DND-41 (cell line): ENCODE measurements around the gene CNTN3.

Experiments used
- ATAC-seq: fragments of 200-7000 bp; cut with Tn5 transposase; 3 replicates; pipeline ENCODE4 v1.9.1; 2021; ENCODE audit warnings: low read depth; ENCODE audit not compliant: insufficient read depth
- DNase-seq: peaks from one replicate; pipeline ENCODE4 v3.0.0-alpha.2; 2020
- H2AFZ ChIP-seq: 2 replicates; pipeline ENCODE4 v1.6.0; 2012; ENCODE audit warnings: low read depth, low read length
- H3K27ac ChIP-seq: 2 replicates; pipeline ENCODE4 v1.5.1; 2012; ENCODE audit warnings: low read length, inconsistent platforms
- H3K27me3 ChIP-seq: fragments of 200-600 bp; sonication (generic); 2 replicates; pipeline ENCODE4 v1.6.0; 2012; ENCODE audit warnings: low read length, mild to moderate bottlenecking, inconsistent platforms; ENCODE audit not compliant: insufficient read depth, poor library complexity
- H3K36me3 ChIP-seq: 2 replicates; pipeline ENCODE4 v1.5.1; 2012; ENCODE audit warnings: low read length, inconsistent platforms; ENCODE audit not compliant: insufficient read depth
- H3K4me1 ChIP-seq: 2 replicates; pipeline ENCODE4 v1.5.1; 2012; ENCODE audit warnings: mild to moderate bottlenecking, low read length; ENCODE audit not compliant: insufficient read depth
- H3K4me2 ChIP-seq: 2 replicates; pipeline ENCODE4 v1.6.0; 2012; ENCODE audit warnings: mild to moderate bottlenecking, moderate library complexity, low read length, inconsistent platforms; ENCODE audit not compliant: insufficient read depth
- H3K4me3 ChIP-seq, 2 experiments: fragments of 200-600 bp in 1 of 2; shearing (Covaris generic) in 1 of 2; 2 replicates each; pipeline ENCODE4 v1.5.1; 2012 to 2016; ENCODE audit warnings: inconsistent platforms in 2 of 2, low read length in 2 of 2, mild to moderate bottlenecking in 2 of 2, low read depth in 1 of 2, moderate library complexity in 1 of 2
- H3K79me2 ChIP-seq: 2 replicates; pipeline ENCODE4 v1.6.0; 2012; ENCODE audit warnings: low read length, inconsistent platforms; ENCODE audit not compliant: insufficient read depth
- H3K9ac ChIP-seq: 2 replicates; pipeline ENCODE4 v1.6.0; 2012; ENCODE audit warnings: low read depth, mild to moderate bottlenecking, inconsistent platforms, low read length, moderate library complexity
- H3K9me3 ChIP-seq: 2 replicates; pipeline ENCODE4 v1.5.1; 2012; ENCODE audit warnings: low read length, moderate library complexity, mild to moderate bottlenecking, inconsistent platforms; ENCODE audit not compliant: insufficient read depth, severe bottlenecking
- H4K20me1 ChIP-seq: 2 replicates; pipeline ENCODE4 v1.6.0; 2012; ENCODE audit warnings: low read length; ENCODE audit not compliant: insufficient read depth
- EZH2 ChIP-seq: IDR thresholded peaks from 3 replicates; pipeline ENCODE4 v1.6.1; 2012; ENCODE audit warnings: borderline replicate concordance, low read depth, mild to moderate bottlenecking, moderate library complexity, low read length, inconsistent platforms; ENCODE audit not compliant: severe bottlenecking
- TF ChIP-seq, protein P1 (sequence below): IDR thresholded peaks from 2 replicates; pipeline ENCODE4 v1.5.1; 2012; ENCODE audit warnings: borderline replicate concordance, low read length, moderate library complexity, mild to moderate bottlenecking; ENCODE audit not compliant: poor library complexity, severe bottlenecking; ENCODE audit errors: extremely low read depth

Gene CNTN3

DNA sequence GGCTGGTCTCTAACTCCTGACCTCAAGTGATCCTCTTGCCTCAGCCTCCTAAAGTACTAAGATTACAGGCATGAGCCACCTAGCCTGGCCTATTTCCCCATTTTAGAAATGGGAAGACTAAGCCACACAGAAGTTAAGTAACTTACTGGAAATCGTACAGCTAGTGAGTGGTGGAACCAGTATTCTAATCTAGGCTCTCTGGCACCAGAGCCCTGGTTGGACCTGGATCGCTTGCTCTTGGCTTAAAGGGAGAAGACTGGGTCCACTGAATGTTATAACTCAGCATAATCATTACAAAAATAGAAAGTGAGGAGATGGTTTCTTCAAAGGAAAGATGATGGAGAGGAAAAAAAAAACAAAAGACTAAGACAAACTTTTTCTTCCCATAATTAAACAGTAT lies 37.4 kb upstream of the CNTN3 start:
- TF ChIP-seq, protein P1, sequence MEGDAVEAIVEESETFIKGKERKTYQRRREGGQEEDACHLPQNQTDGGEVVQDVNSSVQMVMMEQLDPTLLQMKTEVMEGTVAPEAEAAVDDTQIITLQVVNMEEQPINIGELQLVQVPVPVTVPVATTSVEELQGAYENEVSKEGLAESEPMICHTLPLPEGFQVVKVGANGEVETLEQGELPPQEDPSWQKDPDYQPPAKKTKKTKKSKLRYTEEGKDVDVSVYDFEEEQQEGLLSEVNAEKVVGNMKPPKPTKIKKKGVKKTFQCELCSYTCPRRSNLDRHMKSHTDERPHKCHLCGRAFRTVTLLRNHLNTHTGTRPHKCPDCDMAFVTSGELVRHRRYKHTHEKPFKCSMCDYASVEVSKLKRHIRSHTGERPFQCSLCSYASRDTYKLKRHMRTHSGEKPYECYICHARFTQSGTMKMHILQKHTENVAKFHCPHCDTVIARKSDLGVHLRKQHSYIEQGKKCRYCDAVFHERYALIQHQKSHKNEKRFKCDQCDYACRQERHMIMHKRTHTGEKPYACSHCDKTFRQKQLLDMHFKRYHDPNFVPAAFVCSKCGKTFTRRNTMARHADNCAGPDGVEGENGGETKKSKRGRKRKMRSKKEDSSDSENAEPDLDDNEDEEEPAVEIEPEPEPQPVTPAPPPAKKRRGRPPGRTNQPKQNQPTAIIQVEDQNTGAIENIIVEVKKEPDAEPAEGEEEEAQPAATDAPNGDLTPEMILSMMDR = no peak
- TF ChIP-seq EZH2 = no peak
- no peaks in the 10 kb centered on the region for H3K79me2 ChIP-seq
- no peak overlapping the region for H3K4me3 ChIP-seq
- no peaks in the 10 kb centered on the region for H3K27me3 ChIP-seq
- no peaks in the 10 kb centered on the region for H4K20me1 ChIP-seq
- H3K4me1 ChIP-seq = no peaks in the 10 kb centered on the region
- no peak overlapping the region for H2AFZ ChIP-seq
- no peak overlapping the region for H3K9ac ChIP-seq
- no peaks in the 10 kb centered on the region for H3K9me3 ChIP-seq
- ATAC-seq = no peak
- H3K4me2 ChIP-seq = no peak overlapping the region
- no peaks in the 10 kb centered on the region for H3K36me3 ChIP-seq
- no peak for DNase-seq
- no peak overlapping the region for H3K27ac ChIP-seq

DNA sequence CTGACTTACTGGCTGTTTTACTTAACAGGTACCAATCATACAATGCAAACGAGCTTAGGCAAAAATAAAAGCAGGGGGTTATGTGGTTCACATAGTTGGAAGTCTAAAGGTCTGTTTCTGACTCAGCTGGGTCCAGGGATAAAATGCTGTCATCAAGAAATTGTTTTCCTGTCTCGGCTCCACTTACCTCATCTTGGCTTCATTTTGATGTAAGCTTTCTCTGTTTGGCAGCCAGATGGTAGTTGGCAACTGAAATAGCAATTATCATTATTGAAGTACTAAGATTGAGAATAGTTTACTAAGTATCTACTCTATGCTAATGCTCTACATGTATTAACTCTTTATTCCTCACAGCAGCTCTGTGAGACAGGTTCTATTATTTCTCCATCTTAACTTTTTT lies 36.8 kb upstream of the CNTN3 start:
- no peaks in the 10 kb centered on the region for H3K9me3 ChIP-seq
- H4K20me1 ChIP-seq = no peaks in the 10 kb centered on the region
- H3K4me2 ChIP-seq = no peak overlapping the region
- TF ChIP-seq, protein P1 = no peak
- no peak for TF ChIP-seq EZH2
- no peak overlapping the region for H3K4me3 ChIP-seq
- ATAC-seq = no peak
- DNase-seq = no peak
- no peaks in the 10 kb centered on the region for H3K4me1 ChIP-seq
- H3K27me3 ChIP-seq = no peaks in the 10 kb centered on the region
- no peak overlapping the region for H3K27ac ChIP-seq
- no peaks in the 10 kb centered on the region for H3K79me2 ChIP-seq
- H2AFZ ChIP-seq = no peak overlapping the region
- H3K9ac ChIP-seq = no peak overlapping the region
- H3K36me3 ChIP-seq = no peaks in the 10 kb centered on the region

DNA sequence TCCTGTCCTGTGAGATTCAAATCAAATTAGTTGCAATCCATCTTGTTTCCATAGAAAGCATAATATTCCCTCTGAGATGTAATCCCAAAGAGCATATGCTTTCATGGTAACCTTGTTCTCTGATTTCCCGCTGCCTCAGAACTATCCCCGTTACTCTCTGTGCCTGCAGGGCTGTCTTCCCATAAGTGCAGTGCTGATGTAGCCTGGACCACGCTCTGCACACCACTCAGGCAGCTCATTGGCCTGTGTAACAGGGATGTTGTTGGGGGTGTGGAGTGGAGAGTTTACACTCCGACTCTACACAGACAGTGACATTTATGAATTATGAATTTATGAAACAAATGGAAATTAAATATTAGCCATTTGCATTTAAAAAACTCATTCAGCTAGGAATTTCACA lies 33.6 kb upstream of the CNTN3 start:
- no peak overlapping the region for H3K27ac ChIP-seq
- ATAC-seq (no peak), DNase-seq (no peak)
- no peaks in the 10 kb centered on the region for H3K36me3 ChIP-seq
- no peak overlapping the region for H3K9ac ChIP-seq
- no peak overlapping the region for H3K4me3 ChIP-seq
- H3K4me2 ChIP-seq = no peak overlapping the region
- H2AFZ ChIP-seq = no peak overlapping the region
- no peaks in the 10 kb centered on the region for H3K4me1 ChIP-seq
- H3K9me3 ChIP-seq = no peaks in the 10 kb centered on the region
- no peaks in the 10 kb centered on the region for H3K27me3 ChIP-seq
- H3K79me2 ChIP-seq = no peaks in the 10 kb centered on the region
- no peaks in the 10 kb centered on the region for H4K20me1 ChIP-seq
- no peak for TF ChIP-seq EZH2
- TF ChIP-seq, protein P1 = no peak

DNA sequence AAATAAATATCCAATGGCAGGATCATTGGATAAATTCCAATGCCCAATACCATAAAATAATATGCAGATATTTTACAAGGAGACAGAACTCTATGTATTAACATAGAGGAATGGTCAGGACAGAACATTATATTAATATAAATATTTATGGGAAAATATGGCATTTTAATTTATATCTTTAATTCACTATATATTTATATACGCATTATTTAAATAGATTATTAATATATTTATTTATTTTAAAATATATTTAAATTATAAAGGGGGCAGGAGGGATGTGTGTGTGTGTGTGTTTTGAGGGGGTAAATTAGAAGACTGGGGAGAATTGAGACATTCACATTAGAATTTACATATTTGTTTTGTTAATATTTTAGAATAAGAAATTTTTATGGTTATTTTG lies 31.6 kb upstream of the CNTN3 start:
- no peak for TF ChIP-seq EZH2
- TF ChIP-seq, protein P1 = no peak
- H3K4me2 ChIP-seq = no peak overlapping the region
- H3K9ac ChIP-seq = no peak overlapping the region
- no peaks in the 10 kb centered on the region for H3K79me2 ChIP-seq
- no peak overlapping the region for H3K27ac ChIP-seq
- DNase-seq (no peak), ATAC-seq (no peak)
- H3K27me3 ChIP-seq = no peaks in the 10 kb centered on the region
- no peaks in the 10 kb centered on the region for H4K20me1 ChIP-seq
- H3K9me3 ChIP-seq = no peaks in the 10 kb centered on the region
- H3K4me3 ChIP-seq = no peak overlapping the region
- no peak overlapping the region for H2AFZ ChIP-seq
- no peaks in the 10 kb centered on the region for H3K36me3 ChIP-seq
- no peaks in the 10 kb centered on the region for H3K4me1 ChIP-seq
